Tibial artery (tissue), 4 donors: ENCODE data around the gene SPACA4.

ENCODE experiments used
- DNase-seq, 2 donors: peaks; one replicate each; pipeline ENCODE4 v3.0.0-alpha.2; 2019
- H3K27ac ChIP-seq, 2 donors: fragments of 200-600 bp; sonication (generic) in 1 of 2; 1 replicate in 1 of 2; 2 replicates in 1 of 2; pipeline ENCODE4 v1.5.1; 2018 to 2019; ENCODE audit warnings: mild to moderate bottlenecking in 1 of 2
- H3K27me3 ChIP-seq, 2 donors: fragments of 200-600 bp; sonication (generic) in 1 of 2; one replicate each; pipeline versions ENCODE4 v1.5.1 to v1.6.0; 2016 to 2019
- H3K36me3 ChIP-seq, 3 donors: fragments of 200-600 bp; sonication (generic) in 2 of 3; one replicate each; pipeline ENCODE4 v1.5.1; 2016 to 2019; ENCODE audit warnings: mild to moderate bottlenecking in 2 of 3
- H3K4me1 ChIP-seq, 4 donors: fragments of 200-600 bp; sonication (generic) in 2 of 4; 1 replicate in 3 of 4; 2 replicates in 1 of 4; pipeline ENCODE4 v1.5.1; 2016 to 2019
- H3K4me3 ChIP-seq, 2 donors: fragments of 200-600 bp; sonication (generic) in 1 of 2; 1 replicate in 1 of 2; 2 replicates in 1 of 2; pipeline ENCODE4 v1.5.1; 2018 to 2019; ENCODE audit warnings: mild to moderate bottlenecking in 2 of 2
- H3K9me3 ChIP-seq, 3 donors: fragments of 200-600 bp; sonication (generic) in 1 of 3; one replicate each; pipeline ENCODE4 v1.5.1; 2016 to 2019
- intact Hi-C: fragments of 100-400 bp; cut with DNase I; formaldehyde crosslinking; loops from one replicate; pipeline ENCODE4 v1.15.0; 2023; ENCODE audit warnings: low total_unique reads
- TF ChIP-seq, protein P1 (sequence below), 2 experiments: fragments of 200-600 bp in 1 of 2; fragments of 450-650 bp in 1 of 2; IDR thresholded peaks; one replicate each; pipeline ENCODE4 v1.5.1; 2017 to 2019; ENCODE audit warnings: antibody characterized with exemption in 2 of 2, mild to moderate bottlenecking in 1 of 2, moderate library complexity in 1 of 2

SPACA4 gene

DNA sequence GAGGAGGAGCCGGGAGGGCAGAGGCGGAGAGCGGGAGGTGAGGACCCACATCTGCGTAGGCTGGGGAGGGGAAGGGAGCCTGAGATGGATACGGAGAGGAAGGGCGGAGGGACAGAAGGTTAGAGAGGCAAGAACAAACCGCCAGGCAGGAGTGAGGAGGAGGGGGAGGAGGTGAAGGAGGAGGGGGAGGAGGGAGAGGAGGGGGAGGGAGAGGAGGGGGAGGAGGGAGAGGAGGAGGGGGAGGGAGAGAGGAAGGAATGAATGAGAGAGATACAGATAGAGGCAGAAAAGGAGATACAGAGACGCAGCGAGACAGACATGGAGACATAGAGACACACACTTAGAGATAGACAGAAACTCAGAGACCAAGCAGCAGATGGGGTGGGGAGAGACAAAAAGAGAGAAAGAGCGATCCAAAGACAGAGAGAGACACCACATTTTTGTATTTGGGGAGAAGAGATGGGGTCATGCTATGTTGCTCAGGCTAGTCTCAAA, 40.2 kb downstream of the SPACA4 start:
- TF ChIP-seq, protein P1, sequence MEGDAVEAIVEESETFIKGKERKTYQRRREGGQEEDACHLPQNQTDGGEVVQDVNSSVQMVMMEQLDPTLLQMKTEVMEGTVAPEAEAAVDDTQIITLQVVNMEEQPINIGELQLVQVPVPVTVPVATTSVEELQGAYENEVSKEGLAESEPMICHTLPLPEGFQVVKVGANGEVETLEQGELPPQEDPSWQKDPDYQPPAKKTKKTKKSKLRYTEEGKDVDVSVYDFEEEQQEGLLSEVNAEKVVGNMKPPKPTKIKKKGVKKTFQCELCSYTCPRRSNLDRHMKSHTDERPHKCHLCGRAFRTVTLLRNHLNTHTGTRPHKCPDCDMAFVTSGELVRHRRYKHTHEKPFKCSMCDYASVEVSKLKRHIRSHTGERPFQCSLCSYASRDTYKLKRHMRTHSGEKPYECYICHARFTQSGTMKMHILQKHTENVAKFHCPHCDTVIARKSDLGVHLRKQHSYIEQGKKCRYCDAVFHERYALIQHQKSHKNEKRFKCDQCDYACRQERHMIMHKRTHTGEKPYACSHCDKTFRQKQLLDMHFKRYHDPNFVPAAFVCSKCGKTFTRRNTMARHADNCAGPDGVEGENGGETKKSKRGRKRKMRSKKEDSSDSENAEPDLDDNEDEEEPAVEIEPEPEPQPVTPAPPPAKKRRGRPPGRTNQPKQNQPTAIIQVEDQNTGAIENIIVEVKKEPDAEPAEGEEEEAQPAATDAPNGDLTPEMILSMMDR (IDR thresholded peaks at IDR 0.05) = no peak
- Histone ChIP-seq H3K4me1 (peaks cover 7 to 19% (median 14%) of the 10 kb centered on the region in 4 donors), H3K27ac (peak overlapping the region; percentile 86 to 88), H3K36me3 (no peaks in the 10 kb centered on the region), H3K27me3 (no peaks in the 10 kb centered on the region), H3K4me3 (peak overlapping the region; percentile 57 to 64), H3K9me3 (no peaks in the 10 kb centered on the region)
- intact Hi-C loops = loop anchor here (2.0 to 10.0 kb wide), 3 partner anchors 26 to 348 kb away; partner anchors contain the start of genes GYS1, HSD17B14, NTN5 and RUVBL2
- DNase-seq = no peak

DNA sequence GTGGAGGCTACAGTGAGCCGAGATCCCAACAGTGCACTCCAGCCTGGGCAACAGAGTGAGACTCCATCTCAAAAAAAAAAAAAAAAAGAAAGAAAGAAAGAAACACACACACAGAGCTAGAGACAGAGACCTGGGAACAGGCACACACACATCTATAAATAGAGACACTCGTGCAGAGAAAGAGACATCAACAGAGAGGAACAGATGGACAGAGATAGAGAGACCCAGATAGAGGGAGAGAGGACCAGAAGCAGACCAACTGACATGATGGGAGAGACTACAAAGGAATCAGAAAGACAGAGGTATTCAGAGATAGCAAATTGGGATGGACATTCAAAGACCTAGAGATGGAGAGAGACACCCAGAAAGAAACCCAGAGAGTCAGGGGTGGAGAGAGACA, 41.6 kb downstream of the SPACA4 start:
- Histone ChIP-seq H3K4me3 (no peak overlapping the region), H3K4me1 (peaks cover 7 to 19% (median 14%) of the 10 kb centered on the region in 4 donors), H3K36me3 (no peaks in the 10 kb centered on the region), H3K27ac (no peak overlapping the region), H3K27me3 (no peaks in the 10 kb centered on the region), H3K9me3 (no peaks in the 10 kb centered on the region)
- TF ChIP-seq, protein P1 (IDR thresholded peaks at IDR 0.05) = no peak
- no peak for DNase-seq
- intact Hi-C loops = loop anchor here (10.0 kb wide), 2 partner anchors 187 to 347 kb away; partner anchors contain the start of genes GYS1, HSD17B14 and RUVBL2

- intact Hi-C loops = no loop called here
- TF ChIP-seq, protein P1 (IDR thresholded peaks at IDR 0.05) = no peak
- Histone ChIP-seq H3K4me1 (peaks cover 0 to 4% (median 3%) of the 10 kb centered on the region in 4 donors), H3K27ac (no peak overlapping the region), H3K9me3 (no peaks in the 10 kb centered on the region), H3K4me3 (no peak overlapping the region), H3K36me3 (no peaks in the 10 kb centered on the region), H3K27me3 (no peaks in the 10 kb centered on the region)
- DNase-seq = no peak
These were observed 44.6 kb downstream of the SPACA4 start for GRCh38 chr19:48650974-48651682.

DNA sequence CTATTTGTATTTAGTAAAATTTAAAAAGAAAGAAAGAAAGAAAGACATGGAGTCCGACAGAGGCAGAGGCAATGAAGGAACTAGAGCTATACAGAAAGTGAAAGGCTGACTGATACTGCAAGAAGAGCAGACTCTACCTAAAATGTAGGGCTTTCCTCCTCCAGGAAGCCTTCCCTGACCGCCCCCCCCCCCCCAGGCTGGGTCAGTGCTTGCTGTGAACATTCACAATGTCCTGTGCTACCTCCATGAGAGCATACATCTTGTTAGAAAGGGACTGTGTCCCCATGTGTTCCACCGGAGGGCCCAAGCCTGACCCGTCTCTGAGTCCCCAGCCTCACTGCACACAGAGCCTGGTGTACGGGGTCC, 45.1 kb downstream of the SPACA4 start:
- no peak overlapping the region for H3K27ac ChIP-seq
- H3K4me3 ChIP-seq = no peak overlapping the region
- no peaks in the 10 kb centered on the region for H3K27me3 ChIP-seq
- no peaks in the 10 kb centered on the region for H3K36me3 ChIP-seq
- DNase-seq = no peak
- no peaks in the 10 kb centered on the region for H3K9me3 ChIP-seq
- no peaks in the 10 kb centered on the region for H3K4me1 ChIP-seq
- intact Hi-C loops = no loop called here
- TF ChIP-seq, protein P1 (IDR thresholded peaks at IDR 0.05) = no peak

DNA sequence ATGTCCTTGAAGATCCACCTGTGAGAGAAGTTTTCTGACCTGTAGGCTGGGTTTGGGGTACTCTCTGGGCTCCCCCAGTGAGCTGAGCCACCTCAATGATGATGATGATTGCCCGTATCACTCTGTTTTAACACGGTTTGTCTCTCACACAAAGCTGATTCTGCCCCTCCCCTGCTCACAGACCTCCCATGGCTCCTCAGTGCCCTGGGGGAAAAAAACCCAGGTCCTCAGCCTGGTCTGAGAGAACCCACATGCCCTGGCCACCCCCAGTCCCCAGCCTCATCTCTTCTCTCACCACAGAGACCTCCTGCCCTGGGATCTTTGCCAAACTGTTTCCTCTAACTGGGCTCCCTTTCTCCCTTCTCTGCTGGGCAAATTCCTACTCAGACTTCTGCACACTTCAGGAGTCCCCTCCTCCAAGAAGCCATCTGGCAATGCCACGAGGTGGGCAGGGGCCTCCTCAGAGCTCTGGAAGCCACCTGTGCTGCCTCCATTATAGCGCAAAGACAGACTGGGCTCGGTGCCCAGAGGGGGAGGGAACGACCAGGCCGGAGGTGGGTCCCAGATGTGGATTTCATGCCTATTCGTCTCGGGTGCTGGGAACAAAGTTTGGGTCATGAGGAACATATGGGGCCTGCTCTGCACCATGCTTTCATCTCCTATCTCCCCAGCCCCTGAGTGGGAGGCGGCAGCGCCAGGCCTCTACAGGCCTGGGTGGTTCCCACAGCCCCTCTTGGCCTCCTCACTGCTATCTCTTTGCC, 47.9 kb downstream of the SPACA4 start:
- TF ChIP-seq, protein P1 (IDR thresholded peaks at IDR 0.05) = no peak
- no peaks in the 10 kb centered on the region for H3K27me3 ChIP-seq
- intact Hi-C loops = no loop called here
- no peak overlapping the region for H3K4me3 ChIP-seq
- DNase-seq = no peak
- H3K9me3 ChIP-seq = no peaks in the 10 kb centered on the region
- H3K36me3 ChIP-seq = no peaks in the 10 kb centered on the region
- no peak overlapping the region for H3K27ac ChIP-seq
- no peaks in the 10 kb centered on the region for H3K4me1 ChIP-seq
